ENCODE data around the gene C1GALT1.

Gene C1GALT1

DNA sequence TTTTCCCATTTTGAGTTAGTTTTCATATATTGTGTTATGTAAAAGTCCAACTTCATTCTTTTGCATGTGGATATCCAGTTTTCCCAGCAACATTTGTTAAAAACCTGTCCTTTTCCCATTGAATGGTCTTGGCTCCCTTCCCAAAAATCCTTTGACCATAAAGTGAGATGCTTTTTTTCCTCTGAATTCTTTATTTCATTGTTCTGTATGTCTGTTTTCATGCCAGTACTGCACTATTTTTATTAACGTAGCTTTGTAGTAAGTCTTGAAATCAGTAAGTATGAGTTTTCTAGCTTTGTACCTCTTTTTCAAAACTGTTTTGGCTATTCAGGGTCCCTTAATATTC, 20.0 kb downstream of the C1GALT1 start:
- DNase-seq = no peak

DNA sequence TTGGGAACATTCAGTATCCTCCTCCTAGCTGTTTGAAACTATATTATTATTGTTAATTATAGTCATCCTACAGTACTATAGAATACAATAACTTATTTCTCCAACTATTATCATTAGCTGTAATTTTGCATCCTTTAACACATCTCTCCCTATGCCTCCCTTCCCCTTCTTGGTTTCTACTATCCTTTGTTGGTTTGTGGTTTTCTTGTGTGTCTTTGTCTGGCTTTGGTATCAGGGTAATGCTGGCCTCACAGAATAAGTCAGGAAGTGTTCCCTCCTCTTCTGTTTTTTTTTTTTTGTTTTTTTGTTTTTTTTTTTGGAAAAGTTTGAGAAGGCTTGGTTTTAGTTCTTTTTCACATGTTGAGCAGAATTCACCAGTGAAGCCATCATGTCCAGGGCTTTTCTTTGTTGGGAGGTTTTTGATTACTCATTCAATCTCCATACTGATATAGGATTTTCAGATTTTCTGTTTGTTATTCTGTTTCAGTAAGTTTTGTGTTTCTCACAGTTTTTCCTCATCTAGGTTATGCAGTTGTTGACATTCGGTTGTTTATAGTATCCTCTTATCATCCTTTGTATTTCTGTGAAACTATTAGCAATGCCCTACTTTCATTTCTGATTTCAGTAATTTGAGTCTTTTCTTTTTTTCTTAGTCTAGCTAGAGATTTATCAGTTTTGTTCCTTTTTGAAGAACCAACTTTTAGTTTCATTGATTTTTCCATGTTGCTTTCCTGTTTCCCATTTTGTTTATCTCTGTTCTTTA, 21.6 kb downstream of the C1GALT1 start:
- no peak for DNase-seq

DNA sequence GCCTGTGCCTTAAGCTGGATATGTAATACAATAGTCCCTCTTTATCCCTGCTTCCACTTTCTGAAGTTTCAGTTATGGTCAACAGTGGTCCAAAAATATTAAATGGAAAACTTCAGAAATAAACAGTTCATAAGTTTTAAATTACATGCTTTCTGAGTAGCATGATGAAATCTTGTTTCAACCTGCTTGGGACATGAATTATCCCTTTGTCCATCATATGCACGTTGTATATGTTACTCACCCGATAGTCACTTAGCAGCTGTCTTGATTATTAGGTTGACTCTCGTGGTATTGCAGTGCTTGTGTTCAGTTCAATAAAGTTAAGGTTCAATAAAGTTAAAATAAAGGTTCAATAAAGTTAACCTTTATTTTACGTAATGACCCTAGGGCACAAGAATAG, 25.5 kb downstream of the C1GALT1 start:
- DNase-seq = no peak

DNA sequence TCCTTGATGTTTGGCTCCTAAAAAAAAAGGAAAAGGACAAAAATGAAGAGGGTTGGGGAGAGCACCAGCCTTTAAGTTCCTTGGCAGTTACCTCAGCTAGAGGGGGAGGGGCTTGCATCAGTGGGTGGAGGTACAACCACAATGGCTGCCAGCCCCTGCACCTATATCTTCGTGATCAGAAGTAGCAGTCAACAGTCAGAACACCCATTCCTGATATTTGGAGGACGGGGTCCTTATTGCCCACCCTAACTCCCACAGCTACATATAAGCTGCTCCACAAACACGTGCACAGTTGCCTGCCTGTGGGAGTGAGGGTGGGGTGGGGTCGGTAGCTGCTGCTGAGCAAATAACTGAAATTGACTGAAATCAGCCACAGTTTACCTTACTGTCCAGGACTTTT, 26.2 kb downstream of the C1GALT1 start:
- DNase-seq = no peak

DNA sequence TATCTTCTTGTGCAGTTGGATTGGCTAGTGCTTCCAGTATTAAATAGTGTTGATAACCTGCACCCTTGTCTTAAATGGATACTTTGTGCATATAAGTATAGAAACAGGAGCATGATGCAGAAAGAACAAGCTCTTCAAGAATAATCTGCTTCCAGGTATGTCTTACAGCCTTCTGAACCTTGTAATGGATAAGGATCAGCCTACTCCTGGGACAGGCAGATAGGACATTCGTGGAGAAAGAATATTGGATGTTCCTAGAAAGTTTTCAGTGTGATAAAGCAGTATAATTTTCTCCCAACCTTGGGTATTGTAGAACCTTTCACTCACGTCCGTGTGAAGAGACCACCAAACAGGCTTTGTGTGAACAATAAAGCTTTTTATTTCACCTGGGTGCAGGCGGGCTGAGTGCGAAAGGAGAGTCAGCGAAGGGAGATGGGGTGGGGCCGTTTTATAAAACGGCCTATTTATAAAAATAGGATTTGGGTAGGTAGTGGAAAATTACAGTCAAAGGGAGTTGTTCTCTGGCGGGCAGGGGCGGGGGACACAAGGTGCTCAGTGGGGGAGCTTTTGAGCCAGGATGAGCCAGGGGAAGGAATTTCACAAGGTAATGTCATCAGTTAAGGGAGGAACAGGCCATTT, 27.2 kb downstream of the C1GALT1 start:
- no peak for DNase-seq

DNA sequence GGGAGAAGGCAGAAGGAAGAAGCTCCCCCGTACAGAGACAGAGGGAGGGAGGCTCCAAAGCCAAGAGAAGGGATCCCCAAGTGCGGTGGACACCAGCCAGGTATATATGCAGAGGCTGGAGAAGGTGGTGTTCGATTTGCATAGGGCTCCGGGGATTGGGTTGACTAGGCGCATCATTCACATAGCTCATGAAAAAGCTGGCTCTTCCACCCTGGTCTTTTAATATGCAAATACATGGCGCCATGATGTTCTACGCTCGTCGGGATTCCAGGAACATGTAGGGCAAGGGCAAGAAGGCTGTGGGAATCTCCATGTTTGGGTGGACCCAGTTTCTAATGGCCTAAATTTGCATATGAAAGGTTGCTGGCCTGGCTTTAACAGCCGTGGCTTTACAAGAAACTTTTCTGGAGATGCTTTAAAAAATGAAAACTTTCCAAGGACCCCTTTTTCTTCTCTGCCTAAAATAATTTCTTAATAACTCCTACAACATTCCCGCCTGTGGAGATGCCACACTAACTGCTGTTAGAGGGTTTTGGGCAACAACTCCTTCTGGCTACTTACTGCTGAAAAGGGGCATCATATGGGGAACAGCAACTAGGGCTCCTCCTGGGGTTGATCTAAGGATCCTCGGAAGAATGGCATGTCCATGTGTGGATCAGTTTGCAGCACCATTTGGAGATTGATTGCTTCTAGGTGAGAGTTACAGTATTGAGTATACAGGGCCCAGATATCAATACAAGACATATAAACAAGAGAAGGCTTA, 28.3 kb downstream of the C1GALT1 start:
- DNase-seq = no peak

DNA sequence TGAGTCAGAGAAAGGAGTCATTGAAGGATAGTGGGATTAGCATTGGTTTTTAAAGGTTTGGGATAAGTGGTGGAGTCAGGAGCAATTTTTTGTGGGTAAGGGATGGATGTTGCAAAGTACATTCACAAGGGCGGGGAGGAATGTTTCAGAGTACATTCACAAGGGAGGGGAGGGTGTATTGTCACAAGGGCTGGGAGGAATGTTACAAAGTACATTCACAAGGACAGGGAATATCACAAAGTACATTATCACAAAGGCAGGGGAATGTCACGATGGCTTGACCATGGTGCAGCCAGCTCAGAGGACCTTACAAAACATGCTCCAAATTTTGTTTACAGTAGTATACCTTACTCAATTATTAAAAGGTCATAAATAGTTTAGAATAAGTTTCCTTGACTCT, 30.3 kb downstream of the C1GALT1 start:
- no peak for DNase-seq

DNA sequence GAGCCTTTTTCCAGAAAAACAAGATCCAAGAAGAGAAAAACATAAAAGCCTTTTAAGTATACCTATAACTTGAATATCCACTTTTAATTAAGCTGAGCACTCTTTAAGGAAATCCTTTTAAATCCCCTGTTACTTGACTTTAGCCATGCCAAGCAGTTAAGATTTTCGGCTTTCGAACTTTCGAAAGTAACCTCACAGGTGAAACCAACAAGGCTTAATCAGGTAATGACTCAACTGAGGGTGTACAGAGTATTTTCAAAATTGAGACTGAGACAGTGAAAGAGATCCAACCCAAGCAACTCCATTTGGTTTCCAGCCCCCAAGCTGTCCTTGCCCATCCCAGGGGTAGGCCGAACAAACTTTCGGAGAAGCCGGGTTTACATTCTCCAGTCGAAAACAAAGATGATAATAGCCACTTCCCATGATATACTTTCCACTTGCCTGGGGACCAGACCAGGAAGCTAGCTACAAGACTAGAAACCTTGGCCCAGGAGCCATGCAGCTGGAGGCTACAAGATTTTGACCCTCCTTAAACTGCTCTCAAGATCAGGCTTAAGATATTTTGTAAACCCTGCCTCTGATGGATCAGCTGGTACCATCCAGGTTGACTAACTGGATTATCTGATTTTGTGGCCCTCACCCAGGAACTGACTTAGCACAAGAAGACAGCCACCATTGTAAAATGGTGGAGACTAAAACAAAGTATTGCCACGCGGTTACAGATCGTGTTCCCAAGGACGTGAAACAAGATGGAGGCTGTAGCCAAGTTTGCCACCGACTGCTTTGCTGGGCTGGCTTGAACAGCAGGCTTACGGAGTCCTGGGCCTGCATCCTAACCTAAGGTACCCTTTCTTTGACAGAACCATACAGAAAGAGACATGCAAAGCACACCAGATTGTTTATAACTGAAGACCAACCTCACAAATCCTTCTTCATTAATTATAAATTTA, 32.3 kb downstream of the C1GALT1 start:
- DNase-seq = no peak

DNA sequence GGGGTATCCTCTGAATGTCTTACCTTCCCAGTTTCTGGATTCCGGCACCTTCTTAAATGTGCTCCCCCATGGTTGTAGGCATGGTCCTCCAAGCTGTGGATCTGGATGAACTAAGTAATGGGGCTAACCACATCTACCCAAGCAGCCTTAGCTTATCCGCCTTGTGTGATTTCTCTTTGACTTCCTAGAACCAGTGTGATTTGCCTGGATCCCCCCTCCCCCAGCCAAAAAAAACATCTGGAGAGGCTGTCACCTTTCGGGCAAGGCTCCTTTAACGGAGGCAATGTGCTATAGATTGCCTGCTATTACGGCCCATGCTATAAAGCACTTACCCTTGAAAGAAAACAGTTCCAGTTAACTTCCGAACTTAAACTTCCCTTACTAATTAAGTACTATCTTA, 33.9 kb downstream of the C1GALT1 start:
- no peak for DNase-seq

DNA sequence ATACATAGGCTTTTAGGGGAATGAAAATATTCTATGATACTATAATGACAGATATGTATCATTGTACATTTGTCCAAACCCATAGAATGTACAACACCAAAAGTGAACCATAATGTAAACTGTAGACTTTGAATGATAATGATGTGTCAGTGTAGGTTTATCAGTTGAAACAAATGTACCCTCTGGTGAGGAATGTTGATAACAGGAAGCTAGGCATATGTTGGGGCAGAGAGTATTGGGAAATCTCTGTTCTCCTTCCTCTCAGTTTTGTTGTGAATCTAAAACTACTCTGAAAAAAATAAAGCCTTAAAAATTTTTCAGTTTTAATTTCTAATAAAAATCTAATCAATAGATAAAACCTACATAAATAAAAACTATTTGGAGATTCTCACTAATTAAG, 36.9 kb downstream of the C1GALT1 start:
- no peak for DNase-seq

GRCh38 chr7:7220821-7221220, 38.5 kb downstream of the C1GALT1 start:
- DNase-seq = no peak

DNA sequence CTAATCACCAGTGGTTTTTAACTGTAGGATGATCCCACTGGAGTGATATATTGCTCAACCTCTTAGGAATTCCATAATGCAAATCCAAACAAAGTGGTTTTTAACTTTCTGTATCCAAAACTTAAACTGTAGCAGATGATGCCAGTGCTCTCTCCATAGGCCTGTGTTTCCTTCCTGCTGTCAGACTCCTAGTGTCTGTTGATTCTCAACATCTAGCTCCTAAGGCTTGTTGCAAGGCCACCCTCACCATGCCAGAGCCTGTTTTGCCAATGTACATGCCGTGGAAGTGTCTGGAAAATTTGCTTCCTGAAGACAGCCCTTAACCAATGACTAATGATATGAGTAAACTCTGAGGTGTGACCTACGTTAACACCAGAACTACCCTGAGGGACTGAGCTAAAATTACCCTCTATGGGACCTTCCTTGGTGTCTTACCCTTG, 39.3 kb downstream of the C1GALT1 start:
- no peak for DNase-seq

DNA sequence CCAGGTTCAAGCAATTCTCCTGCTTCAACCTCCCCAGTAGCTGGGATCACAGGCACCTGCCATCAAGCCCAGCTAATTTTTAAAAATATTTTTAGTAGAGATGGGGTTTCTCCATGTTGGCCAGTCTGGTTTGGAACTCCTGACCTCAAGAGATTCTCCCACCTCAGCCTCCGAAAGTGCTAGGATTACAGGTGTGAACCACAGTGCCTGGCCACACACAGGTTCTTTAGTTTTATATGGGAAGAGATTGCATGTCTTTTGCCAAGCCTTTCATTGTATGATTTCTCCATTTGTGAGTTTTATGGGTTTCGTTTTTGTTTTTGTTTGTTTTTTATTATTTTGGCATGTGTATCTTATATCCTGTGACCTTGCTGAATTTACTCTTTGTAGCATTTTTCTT, 40.9 kb downstream of the C1GALT1 start:
- no peak for DNase-seq

DNA sequence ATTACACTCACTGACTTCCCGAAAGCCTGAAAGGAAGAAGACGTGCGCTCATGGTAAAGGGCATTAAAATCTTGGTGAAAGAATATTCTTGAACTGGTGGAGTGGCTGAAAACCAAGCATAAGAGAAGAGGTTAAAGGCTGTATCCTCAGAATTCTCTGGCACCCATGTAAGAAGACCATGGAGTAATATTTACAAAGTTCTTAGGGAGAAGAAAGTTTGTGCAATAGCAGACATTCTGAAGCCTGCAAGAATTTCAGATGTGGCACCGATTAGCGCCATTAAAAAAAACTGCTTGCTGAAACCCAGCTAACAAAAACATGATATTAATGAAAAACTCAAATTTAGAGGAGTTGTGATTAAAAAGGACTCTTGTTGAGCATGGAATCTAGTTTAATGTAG, 44.1 kb downstream of the C1GALT1 start:
- no peak for DNase-seq

- DNase-seq = no peak
Observed at GRCh38 chr7:7228472-7228871, 46.1 kb downstream of the C1GALT1 start.

DNA sequence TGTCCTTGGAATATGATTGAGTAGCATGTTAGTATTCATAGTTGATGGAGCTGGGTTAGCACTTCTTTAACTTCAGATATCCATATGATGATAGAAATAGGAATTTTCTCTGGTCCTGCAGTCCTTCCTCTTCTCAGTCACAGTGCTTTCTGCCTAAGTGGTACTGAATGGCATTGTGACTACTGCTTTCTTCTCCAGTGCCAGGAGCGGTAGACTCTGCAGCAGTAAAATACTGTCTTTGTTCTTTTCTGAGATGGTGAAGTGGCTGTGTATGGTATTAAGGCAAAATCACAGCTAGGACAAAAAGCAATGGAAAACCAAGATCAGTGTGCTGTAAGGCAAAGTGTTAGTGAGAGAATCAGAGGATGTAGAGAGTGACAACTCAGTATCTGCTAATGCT, 46.6 kb downstream of the C1GALT1 start:
- no peak for DNase-seq

GRCh38 chr7:7231000-7231399, 48.7 kb downstream of the C1GALT1 start:
- DNase-seq = no peak

GRCh38 chr7:7231865-7232264, 49.5 kb downstream of the C1GALT1 start:
- DNase-seq = no peak

DNA sequence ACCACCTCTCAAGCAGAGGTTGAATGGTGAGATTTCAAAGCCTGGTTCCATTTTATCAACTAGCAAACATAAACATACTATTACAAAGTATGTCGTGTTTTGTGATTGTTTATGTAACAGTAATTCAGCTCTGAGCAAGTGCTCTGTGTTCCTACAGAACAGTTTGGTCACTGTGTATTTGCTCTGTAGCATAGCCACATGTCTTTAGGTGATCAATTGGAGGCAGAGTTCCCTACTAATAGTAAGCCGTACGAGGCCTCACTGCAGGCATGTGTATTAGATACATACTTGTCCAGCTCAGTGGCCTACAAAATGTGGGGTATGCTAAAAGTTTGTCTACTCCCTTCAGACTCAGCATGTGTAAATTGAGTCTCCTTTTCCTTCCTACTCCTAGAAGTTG, 53.0 kb downstream of the C1GALT1 start:
- DNase-seq = no peak

- DNase-seq = no peak
Observed at GRCh38 chr7:7236041-7236440, 53.7 kb downstream of the C1GALT1 start.

DNA sequence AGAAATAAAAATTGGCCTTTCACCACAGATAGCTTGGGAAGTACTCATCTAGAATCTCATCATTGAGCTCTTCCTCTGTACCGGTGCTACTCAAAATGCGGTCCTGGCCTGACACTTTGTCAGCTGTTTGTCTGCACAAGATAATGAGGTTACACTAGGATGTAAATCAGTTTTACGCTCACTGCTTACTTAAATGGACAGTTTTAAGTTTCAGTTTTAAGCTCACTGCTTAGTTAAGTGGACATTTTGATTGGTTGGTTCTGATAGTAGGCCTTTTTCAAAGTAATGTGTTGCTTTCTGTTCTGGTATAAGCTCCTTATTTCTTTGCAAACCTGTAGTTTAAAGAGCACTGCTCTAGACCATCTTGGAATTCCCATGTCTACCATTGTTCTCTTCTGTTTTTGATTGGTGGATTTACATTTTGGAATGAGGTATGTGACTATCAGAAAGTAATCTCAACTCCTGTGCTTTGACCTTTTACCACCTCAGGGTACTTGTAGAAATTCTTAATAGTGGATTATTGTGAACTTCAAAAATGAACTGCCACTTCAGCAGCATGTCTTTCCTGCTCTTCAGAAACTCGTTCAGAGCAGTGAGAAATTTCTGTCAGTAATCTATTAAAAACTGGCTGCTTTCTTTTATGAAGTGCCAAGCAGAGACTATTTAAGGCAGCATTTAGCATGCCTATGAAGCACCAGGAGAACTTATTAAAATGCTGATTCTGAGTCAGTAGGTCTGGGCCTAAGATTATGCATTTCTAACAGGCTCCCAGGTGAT, 55.0 kb downstream of the C1GALT1 start:
- no peak for DNase-seq

DNA sequence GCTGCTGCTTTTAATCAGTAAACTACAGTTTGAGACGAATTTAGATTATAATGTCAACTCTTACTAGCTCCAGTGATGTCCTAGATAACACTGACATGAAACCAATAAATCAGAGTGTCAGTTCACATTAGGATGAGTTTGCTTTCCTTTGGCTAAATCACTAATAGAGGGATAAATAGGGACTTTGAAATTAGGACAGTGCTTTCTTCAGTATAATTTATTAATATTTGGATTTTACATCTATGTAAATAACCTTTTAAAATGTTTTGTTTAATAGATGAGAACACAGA, 55.6 kb downstream of the C1GALT1 start:
- DNase-seq = no peak

All from NCI-H2081 (cell line).